ENCODE results near the gene ADAMTS13.

DNA sequence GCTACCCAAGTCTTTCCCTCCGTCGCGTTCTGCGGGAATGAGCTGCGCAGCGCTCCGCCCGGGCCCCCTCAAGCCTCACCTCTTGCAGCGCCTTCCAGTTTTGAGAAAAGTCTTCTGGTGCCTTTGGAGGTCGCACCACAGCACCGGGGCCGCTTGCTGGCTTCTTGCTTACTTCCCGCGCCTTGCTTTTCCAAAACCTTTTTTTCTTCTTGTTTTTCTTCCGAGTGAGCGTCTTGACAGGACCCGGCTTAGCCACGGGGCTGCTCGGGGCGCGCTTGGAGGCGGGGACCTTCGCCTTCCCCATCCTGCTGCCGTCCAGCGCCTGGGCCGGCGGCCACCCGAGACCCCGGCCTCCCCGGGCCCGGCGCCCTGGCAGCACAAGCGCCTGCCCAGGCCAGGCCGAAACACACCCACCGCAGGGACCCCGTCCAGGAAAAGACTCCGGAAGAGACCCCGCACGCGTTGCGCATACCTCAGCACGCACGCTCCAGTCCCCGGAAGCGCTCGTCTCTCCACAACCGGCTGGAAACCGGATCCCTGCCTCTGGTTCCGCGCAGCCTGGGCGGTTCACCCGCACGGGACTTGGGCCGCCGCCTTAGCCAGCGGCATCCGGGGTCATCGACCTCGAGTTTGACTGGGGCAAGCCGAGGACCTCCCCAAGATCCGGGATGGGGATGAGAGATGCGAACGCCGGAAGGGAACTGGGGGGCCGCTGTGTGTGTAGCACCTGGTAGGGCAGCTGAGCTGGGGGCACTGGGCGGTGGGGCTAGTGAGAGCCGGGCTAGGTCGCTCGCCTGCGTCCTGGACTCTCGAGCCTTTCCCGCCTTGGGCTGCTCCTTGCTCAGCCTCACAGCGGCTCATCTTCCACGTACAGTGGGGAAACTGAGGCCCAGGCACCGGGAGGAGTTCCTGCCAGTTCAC, 4.4 kb upstream of the ADAMTS13 start, which contains the start of gene REXO4:
- TF ChIP-seq, protein P1, sequence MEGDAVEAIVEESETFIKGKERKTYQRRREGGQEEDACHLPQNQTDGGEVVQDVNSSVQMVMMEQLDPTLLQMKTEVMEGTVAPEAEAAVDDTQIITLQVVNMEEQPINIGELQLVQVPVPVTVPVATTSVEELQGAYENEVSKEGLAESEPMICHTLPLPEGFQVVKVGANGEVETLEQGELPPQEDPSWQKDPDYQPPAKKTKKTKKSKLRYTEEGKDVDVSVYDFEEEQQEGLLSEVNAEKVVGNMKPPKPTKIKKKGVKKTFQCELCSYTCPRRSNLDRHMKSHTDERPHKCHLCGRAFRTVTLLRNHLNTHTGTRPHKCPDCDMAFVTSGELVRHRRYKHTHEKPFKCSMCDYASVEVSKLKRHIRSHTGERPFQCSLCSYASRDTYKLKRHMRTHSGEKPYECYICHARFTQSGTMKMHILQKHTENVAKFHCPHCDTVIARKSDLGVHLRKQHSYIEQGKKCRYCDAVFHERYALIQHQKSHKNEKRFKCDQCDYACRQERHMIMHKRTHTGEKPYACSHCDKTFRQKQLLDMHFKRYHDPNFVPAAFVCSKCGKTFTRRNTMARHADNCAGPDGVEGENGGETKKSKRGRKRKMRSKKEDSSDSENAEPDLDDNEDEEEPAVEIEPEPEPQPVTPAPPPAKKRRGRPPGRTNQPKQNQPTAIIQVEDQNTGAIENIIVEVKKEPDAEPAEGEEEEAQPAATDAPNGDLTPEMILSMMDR (conservative IDR thresholded peaks at IDR 0.05 in 1 of 2, IDR thresholded peaks at IDR 0.05 in 1 of 2; ENCODE audit: low read depth in 1 of 2, low read length in 2 of 2) = no peak
- TF ChIP-seq EZH2 (IDR thresholded peaks at IDR 0.05; ENCODE audit: low read length, missing control alignments) = no peak
